EL (cell line): ENCODE measurements around the gene LYST.

Experiments
- DNase-seq: peaks from one replicate; pipeline ENCODE4 v3.0.0-alpha.2; 2016

Gene LYST

GRCh38 chr1:235708390-235708962, 158.2 kb downstream of the LYST start:
- peak; percentile 47 for DNase-seq

- peak; percentile 76 for DNase-seq
Observed at GRCh38 chr1:235703506-235703905, 163.2 kb downstream of the LYST start.

DNA sequence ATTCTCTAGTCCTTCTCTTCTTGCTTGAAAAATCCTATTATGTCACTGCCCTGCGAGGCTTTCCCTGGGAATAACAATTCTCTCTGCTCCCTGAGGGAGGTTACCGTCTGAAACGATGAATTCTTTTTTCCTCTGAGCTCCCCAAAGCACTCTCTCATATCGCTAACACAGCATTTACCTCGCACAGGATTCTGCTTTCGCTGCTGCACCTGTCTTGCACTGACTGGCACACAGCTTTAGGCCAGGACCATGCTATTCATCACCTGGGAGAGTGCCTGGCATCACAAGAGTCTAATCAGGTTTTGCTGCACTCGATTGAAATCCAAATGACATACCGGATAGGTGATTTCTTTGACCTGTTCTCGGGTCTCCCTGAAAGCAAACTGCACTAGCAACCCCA, 164.3 kb downstream of the LYST start:
- DNase-seq, result no peak

GRCh38 chr1:235697508-235697907, 169.2 kb downstream of the LYST start:
- no peak for DNase-seq

GRCh38 chr1:235689356-235689755, 177.3 kb downstream of the LYST start:
- DNase-seq, result no peak

DNA sequence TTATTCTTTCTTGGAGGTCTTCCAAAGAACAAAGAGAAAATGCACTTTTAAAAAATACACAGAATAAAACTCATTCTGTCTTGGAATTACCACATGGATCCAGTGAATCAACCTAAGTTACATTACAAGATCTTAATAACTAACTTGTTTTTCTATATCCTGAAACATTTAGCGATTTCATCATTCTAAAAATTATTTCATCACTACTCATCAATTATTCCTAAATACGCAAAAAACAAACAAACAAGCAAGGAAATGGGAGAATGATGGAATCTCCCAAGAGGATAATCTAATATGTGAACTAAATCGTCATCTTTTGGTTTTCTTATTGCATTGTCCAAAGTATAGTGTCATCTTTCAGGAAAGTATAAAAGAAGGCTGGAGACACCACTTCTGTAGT, 178.6 kb downstream of the LYST start:
- no peak for DNase-seq

DNA sequence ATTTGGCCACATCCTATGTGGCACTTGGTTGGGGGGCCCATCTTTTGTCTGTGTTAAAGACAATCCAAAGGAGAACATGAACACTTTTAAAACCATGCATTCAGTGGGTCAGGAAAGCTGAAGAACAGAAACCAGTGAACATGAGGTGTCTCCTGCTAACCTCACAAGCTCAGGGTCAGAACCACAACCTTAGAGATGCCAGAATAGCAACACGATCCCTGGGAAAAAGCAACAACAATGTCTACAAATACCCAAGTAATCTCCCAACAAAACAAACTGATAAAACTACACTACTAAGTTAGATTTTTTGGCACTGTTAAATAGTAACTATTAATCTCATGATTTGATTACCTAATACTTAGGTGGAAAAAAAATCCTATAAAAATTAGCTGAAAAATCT, 183.1 kb downstream of the LYST start:
- DNase-seq, result no peak

GRCh38 chr1:235682216-235682615, 184.5 kb downstream of the LYST start:
- no peak for DNase-seq

DNA sequence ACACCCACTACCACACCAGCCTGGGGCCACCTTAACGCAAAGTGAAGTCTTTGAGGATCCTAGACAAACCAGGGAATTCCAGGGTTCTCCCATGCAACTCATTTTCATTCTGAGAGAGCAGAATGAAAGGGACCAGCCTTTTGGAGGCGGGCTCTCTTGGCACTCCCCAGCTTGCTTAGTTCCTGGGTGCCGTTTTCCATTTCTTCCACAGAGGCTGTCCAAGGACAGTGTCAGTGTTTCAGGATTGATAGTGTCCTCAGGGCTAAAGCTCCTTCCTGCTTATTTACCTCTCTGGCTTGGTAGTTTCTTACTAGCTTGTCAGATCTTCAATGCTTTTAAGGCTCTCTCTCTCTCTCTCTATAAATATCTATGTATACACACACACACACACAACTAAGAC, 187.1 kb downstream of the LYST start:
- no peak for DNase-seq

- DNase-seq, result no peak
Observed at GRCh38 chr1:235679005-235679404, 187.7 kb downstream of the LYST start.

- peak; percentile 14 for DNase-seq
Observed at GRCh38 chr1:235675152-235675890, 191.4 kb downstream of the LYST start.

- no peak for DNase-seq
Observed at GRCh38 chr1:235673981-235674380, 192.7 kb downstream of the LYST start.

DNA sequence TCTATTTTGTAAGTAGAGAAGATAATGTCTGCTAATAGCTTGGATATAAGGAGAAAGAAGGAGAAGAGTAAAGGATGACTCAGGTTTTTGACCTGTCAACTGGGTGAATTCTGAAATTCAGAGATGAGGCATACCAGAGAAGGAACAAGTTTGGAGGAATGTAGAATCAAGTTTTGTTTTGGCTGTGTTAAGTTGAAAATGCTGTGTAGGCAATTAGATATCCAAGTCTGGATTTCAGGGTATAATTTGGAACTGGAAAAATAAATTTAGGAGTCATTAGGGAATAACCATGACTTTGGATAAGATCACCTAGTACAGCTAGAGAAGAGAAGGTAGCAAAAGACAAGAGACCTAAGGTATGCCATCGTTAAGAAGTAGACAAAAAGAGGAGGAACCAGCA, 194.7 kb downstream of the LYST start:
- no peak for DNase-seq

- no peak for DNase-seq
Observed at GRCh38 chr1:235670157-235670776, 196.4 kb downstream of the LYST start.

DNA sequence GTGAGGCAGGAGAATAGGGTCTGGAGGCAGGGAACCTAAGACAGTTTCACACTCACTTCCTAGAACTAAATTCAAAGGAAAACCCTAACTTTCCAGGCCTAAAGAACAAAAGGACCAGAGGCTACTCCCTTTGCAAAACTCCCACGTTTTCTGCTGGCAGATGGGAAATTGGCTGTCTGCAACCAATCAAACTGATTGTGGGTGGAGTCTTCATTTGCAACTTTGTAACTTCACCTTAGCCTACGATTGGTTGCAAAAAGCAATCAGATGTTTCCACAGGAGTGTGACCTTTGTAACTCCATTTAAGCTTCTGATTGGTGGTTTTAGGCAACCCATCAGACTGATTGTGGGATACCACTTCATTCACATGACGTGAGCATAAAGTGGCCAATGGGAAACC, 197.4 kb downstream of the LYST start:
- DNase-seq, result no peak

GRCh38 chr1:235663628-235664027, 203.1 kb downstream of the LYST start:
- no peak for DNase-seq

DNA sequence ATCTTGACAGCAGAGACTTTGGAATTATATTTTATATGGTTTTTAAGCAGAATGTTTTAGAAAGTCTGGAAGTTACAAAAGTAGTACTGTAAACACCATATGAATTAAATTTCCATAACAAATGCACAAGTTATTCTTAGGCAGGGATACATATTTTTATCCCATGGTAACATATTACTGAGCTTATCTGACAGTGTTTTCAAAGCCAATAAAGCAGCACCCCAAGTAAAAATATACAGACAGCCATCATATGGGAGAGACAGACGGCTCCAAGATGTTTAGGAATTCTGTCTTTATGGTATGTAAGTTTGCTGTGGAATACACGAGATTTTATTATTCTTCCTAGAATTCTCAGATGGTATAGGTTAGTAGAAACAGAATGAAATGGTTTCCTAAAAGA, 205.1 kb downstream of the LYST start:
- no peak for DNase-seq

DNA sequence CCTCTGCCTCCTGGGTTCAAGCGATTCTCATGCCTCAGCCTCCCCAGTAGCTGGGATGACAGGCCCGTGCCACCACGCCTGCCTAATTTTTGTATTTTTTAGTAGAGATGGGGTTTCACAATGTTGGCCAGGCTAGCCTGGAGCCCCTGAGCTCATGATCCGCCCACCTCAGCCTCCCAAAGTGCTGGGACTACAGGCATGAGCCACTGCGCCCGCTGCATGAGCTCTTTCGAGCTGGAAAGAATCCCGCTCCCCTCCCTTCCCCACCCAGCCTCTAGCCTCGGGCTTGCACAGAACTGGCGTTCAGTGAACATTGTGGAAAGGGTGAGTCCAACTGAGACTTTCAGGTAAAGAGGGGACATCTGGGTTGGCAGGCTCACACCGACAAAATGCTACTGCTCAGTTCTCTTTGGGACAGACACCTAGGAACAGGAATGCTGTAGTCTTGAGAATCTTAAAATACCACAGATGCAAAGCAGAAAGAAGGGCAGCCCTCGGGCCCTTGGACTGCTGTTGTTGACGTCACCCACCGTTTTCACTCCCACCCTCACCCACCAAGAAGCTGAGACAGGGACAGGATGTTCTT, 207.4 kb downstream of the LYST start:
- DNase-seq, result no peak

DNA sequence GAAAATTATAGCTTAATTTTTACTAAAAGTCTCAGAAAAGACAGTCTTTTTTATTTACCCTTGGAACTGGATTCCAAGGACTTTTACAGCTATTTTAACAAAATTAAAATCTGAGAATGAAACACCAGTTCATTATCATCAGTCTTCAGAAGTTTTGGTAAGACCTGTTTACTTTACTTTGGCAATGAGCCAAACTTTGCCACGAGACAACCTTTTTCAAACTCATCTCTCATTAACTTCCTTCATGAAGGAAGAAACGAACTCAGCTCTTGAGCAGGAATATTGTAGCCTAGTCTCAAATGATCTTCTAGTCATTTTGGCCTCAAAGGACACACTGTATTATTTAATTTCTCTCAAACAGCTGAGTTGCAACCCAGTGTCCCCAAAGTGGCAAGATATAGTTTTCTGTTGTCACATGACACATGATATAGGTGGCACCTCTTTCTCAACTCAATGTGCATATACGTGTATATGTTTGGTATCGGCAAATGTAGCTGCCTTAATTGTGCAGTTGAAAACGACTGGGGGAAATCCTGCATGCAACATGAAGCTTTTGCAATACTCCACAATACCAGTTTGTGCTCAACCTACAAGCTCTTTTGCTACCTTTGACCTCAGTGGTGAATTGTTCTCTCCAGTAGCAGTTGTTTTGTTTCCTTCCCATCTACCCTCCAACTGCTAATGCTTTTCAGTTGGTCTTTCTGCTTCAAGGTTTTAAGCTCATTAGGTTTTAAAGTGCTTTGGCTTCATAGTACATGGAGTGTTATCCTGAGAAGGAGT, 208.8 kb downstream of the LYST start:
- DNase-seq, result no peak

DNA sequence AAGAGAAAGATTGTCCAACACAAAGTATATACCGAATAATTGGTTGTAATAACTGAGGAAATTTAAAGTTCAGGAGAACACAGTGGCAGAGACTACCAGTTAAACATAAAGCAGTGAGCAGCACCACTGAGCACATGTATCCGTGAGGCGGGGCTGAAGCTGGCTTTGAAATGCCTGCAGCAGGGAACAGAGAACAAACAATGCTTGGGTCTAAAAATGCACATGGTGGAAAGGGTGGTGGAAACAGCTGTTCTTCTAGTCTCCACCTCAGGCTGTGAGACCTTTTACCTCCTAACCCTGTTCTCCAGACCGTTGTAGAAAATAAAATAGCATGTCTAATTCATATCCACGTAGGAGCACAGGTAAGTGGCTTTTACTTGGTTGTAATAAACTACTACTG, 209.4 kb downstream of the LYST start:
- no peak for DNase-seq

DNA sequence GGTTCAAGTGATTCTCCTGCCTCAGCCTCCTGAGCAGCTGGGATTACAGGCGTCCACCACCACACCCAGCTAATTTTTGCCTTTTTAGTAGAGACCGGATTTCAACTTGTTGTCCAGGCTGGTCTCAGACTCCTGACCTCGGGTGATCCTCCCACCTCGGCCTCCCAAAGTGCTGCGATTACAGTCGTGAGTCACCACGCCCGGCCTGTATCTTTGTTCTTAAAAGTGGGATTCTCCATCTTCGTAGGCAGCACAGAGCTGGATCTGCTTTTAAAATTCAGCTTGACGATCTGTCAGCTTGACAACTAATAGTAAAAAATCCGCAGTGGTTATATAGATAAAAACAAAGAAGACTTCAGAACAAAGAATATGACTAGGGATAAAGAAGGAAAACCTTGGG, 214.3 kb downstream of the LYST start:
- no peak for DNase-seq

GRCh38 chr1:235651170-235651806, 215.4 kb downstream of the LYST start:
- DNase-seq, result no peak
